Activated CD8-positive, alpha-beta T cell treated with anti-CD3 and anti-CD28 coated beads for 36 hours (primary cell): ENCODE results near the gene NOL4L. TPM values are rescaled to one million over a fixed set of nuclear protein-coding genes. Genes with fewer than 3 reads are reported as not detected.
A peak's percentile ranks its signal among the peaks of the same experiment; 100 is the strongest.

Experiments
- ATAC-seq: fragments of 200-7000 bp; cut with Tn5 transposase; one replicate; pipeline ENCODE4 v1.10.0; 2021; ENCODE audit warnings: mild to moderate bottlenecking, moderate library complexity
- CTCF ChIA-PET: fragments of 350-600 bp; sonication (Branson Sonifier 250); formaldehyde crosslinking; loops from one replicate; lab custom pipeline; 2021; ENCODE audit warnings: antibody characterized with exemption; lab: Charles Lee
- POLR2A ChIA-PET: fragments of 350-600 bp; sonication (Branson Sonifier 250); formaldehyde crosslinking; loops from one replicate; lab custom pipeline; 2021; ENCODE audit warnings: antibody characterized with exemption; lab: Charles Lee
- DNase-seq: peaks from one replicate; pipeline ENCODE4 v3.0.0-alpha.2; 2020
- H3K27ac Mint-ChIP-seq: one replicate; pipeline ENCODE4 v1.8.0; 2021; ENCODE audit warnings: mild to moderate bottlenecking, mixed read lengths
- H3K27me3 Mint-ChIP-seq: one replicate; pipeline ENCODE4 v1.8.0; 2021; ENCODE audit warnings: mixed read lengths
- H3K36me3 Mint-ChIP-seq: one replicate; pipeline ENCODE4 v1.8.0; 2021; ENCODE audit warnings: low read depth, mixed read lengths
- H3K4me1 Mint-ChIP-seq: one replicate; pipeline ENCODE4 v1.8.0; 2021; ENCODE audit warnings: low read depth, mixed read lengths
- H3K4me3 Mint-ChIP-seq: one replicate; pipeline ENCODE4 v1.8.0; 2021; ENCODE audit warnings: mild to moderate bottlenecking, moderate library complexity, mixed read lengths
- H3K9me3 Mint-ChIP-seq: one replicate; pipeline ENCODE4 v1.8.0; 2021; ENCODE audit warnings: mixed read lengths
- intact Hi-C: fragments of 100-400 bp; cut with micrococcal nuclease; formaldehyde crosslinking; loops from one replicate; pipeline ENCODE4 v1.10.0; 2022
- total RNA-seq, 2 experiments: library from RNA; stranded (reverse); gene quantifications; one replicate each; pipeline ENCODE4 v1.2.3, GENCODE V29; 2021
- TF ChIP-seq, protein P1 (sequence below): fragments of 200-600 bp; IDR thresholded peaks from one replicate; pipeline ENCODE4 v1.8.0; 2022; ENCODE audit warnings: antibody characterized with exemption, mild to moderate bottlenecking

Gene NOL4L
- total RNA-seq, 2 experiments from 2014 or later, result 23.3 to 23.9 TPM

DNA sequence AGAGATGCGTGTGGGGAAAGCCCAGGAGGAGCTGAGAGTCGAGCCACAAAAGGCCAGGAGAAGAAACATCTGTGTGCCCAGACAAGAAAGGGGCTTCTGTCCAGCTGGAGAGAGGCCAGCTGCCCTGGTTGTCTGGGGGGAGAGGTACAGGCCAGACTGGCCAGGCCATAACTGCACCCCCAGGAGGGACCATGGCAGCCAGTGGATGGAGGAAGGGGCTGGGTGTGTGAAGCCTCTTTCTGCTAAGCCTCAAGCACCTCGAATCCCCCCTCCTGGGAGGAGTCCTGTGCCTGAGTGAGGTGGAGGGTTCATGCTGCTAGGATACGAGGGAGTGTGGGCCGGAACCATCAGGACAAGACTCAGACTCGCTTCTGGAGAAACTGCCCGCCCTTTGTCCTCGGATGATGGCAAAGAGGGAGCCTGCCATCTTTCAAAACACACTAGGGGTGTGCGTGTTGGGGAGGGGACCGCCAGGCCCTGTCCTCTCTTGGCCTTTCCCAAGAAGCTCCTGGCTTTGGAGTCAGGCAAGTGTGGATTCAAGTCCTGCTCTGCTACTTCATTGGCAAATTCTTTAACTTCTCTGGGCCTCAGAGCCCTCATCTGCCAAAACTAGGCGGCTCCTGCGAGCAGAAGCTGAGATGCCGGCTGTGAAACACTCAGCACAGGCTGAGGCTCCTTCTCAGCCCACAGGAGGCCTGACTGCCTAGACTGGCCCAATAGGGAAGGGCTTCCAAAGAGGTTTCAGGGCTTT lies 136.7 kb downstream of the NOL4L start:
- Mint-ChIP-seq H3K36me3 (peaks cover 12% of the 10 kb centered on the region), H3K4me3 (no peak overlapping the region), H3K9me3 (no peaks in the 10 kb centered on the region), H3K27ac (peak overlapping the region; percentile 67), H3K27me3 (no peaks in the 10 kb centered on the region), H3K4me1 (peaks cover 23% of the 10 kb centered on the region)
- no peak for DNase-seq
- POLR2A ChIA-PET, result interaction anchor here (0.7 to 1.1 kb wide), 4 partner anchors 11 to 338 kb away, joined by 3 to 5 read pairs (median 3); no protein-coding TSS in a partner anchor
- ATAC-seq, result no peak
- CTCF ChIA-PET, result interaction anchor here (1.1 kb wide), 1 partner anchor 22 kb away, joined by 3 read pairs; no protein-coding TSS in a partner anchor
- TF ChIP-seq, protein P1, sequence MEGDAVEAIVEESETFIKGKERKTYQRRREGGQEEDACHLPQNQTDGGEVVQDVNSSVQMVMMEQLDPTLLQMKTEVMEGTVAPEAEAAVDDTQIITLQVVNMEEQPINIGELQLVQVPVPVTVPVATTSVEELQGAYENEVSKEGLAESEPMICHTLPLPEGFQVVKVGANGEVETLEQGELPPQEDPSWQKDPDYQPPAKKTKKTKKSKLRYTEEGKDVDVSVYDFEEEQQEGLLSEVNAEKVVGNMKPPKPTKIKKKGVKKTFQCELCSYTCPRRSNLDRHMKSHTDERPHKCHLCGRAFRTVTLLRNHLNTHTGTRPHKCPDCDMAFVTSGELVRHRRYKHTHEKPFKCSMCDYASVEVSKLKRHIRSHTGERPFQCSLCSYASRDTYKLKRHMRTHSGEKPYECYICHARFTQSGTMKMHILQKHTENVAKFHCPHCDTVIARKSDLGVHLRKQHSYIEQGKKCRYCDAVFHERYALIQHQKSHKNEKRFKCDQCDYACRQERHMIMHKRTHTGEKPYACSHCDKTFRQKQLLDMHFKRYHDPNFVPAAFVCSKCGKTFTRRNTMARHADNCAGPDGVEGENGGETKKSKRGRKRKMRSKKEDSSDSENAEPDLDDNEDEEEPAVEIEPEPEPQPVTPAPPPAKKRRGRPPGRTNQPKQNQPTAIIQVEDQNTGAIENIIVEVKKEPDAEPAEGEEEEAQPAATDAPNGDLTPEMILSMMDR, result no peak
- intact Hi-C loops, result no loop called here

DNA sequence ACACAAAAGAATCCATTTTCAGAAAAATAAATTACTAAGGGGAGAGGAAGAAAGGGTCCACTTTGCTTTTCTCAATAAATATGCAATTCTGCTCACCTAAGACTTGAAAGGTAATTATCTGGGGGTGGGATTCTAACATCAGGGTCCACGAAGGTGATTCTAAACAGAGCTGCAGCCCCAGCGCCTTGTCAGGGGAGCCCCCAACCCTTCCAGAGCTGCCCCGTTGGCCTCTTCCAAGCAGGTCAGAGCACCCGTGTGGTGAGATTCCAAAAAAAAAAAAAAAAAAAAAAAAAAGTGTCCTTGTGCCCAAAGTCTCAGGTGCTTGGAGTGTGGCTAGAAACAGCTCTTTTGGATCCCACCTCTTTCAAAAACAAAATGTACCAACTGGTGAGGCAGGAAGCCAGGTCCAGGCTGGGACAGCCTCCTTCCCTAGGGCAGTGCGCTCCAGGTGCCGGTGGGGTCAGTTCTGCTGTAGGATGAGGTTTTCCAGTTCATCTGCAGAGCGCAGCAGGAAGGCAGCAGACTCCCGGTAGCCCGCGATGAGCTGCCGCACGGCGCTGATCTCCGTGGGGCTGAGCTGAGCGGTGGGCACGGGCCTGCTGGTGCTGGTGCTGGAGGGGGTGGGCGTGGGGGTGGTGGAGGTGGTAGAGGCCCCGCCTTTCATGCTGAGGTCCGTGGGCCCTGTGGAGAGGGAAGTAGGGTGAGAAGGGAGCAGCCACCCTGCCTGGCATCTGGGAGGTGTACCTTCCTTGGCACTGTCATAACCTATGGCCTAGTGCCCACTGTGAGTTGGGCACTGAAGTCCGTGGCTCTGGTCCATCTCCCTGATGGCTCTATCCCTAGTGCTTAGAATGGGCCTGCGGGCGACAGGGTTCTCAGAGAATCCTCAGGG lies 137.8 kb downstream of the NOL4L start:
- H3K4me3 Mint-ChIP-seq, result no peak overlapping the region
- H3K27ac Mint-ChIP-seq, result peak overlapping the region; percentile 67
- no peak for ATAC-seq
- H3K27me3 Mint-ChIP-seq, result no peaks in the 10 kb centered on the region
- DNase-seq, result no peak
- no peaks in the 10 kb centered on the region for H3K9me3 Mint-ChIP-seq
- peaks cover 14% of the 10 kb centered on the region for H3K36me3 Mint-ChIP-seq
- H3K4me1 Mint-ChIP-seq, result peaks cover 27% of the 10 kb centered on the region
- CTCF ChIA-PET, result no interaction called here
- TF ChIP-seq, protein P1, result no peak
- POLR2A ChIA-PET, result interaction anchor here (0.7 to 1.0 kb wide), 2 partner anchors 48 to 339 kb away, joined by 3 to 5 read pairs; no protein-coding TSS in a partner anchor
- intact Hi-C loops, result no loop called here

DNA sequence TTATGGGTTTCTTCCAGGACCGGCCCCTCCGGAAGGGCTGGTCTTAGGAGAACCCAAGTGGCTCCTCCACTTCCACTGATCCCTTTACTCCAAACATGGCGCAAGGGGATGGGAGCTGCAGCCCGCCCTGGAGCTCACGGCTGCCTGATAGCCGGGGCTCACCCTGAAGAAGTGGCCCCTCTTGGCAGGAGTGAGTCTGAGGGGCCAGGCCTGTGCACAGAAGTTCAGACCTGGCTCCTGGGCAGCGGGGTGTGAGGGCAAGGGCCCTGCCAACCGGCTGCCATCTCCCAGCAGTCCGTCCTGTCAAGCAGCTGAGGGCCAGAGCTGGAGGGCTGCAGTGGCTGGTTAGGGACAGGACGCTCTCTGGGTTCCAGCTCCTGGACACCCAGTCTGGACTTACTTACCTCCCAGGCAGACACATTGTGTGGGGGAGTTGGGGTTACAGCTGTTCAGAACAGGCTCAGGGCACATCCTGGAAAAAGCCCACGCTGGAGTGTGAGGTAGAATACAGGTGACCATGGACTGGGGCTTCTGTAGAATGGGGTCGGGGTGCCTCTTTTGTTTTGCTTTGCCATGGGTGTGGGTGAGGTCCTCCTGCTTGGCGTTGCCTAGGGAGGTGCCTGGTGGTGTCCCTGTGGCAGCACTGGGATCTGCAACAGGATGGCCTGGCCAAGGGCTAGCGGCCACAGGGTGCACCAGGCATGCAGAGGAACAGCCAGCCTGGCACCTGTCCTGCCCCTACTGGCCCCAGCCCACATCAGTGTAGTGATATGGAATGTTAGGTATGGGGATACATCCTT lies 138.6 kb downstream of the NOL4L start:
- ATAC-seq, result no peak
- ChIA-PET CTCF (no interaction called here), POLR2A (interaction anchor here (0.7 to 1.0 kb wide), 3 partner anchors 30 to 47 kb away, joined by 3 read pairs; no protein-coding TSS in a partner anchor)
- H3K36me3 Mint-ChIP-seq, result peaks cover 17% of the 10 kb centered on the region
- TF ChIP-seq, protein P1, result no peak
- H3K27me3 Mint-ChIP-seq, result no peaks in the 10 kb centered on the region
- peak overlapping the region; percentile 46 for H3K27ac Mint-ChIP-seq
- peaks cover 27% of the 10 kb centered on the region for H3K4me1 Mint-ChIP-seq
- intact Hi-C loops, result no loop called here
- DNase-seq, result no peak
- no peak overlapping the region for H3K4me3 Mint-ChIP-seq
- no peaks in the 10 kb centered on the region for H3K9me3 Mint-ChIP-seq

DNA sequence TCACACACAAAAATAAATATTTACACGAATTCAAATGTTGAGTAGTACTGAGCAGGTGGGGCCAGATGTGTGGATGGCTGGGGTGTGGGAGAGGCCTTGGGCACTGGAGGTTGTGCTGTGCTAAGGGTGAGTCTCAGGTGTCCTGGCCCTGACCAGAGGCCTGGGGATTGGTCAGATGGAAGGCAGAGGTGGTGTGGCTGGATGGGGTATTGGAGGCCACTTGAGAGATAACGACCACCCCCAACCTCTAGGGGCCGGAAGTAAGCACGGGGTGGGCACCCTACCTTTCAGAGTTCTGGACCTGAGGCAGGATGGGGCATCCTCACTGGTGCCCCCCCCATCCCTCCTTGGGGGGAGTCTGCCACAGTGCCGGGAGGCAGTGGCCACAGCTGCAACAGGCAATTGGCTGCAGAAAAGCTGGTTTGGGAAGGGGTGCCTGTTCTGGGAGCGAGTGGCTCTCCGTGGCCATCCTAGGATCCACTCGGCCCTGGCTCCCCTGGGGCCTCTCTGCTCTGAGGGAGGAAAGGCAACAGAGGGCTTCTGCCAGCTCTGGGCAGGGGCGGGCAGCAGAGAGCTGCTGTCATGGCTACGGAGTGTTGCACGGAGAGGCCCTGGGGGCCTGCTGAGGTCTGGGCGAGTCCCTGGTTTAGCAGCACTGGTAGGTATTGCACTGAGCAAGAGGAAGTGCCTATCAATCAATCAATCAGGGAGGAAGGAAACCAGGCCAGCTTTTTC lies 139.4 kb downstream of the NOL4L start:
- TF ChIP-seq, protein P1, result no peak
- ChIA-PET CTCF (interaction anchor here (1.5 kb wide), 1 partner anchor 13 kb away, joined by 4 read pairs; no protein-coding TSS in a partner anchor), POLR2A (interaction anchor here (0.7 to 1.2 kb wide), 3 partner anchors 27 to 40 kb away, joined by 3 read pairs; no protein-coding TSS in a partner anchor)
- Mint-ChIP-seq H3K27me3 (no peaks in the 10 kb centered on the region), H3K9me3 (no peaks in the 10 kb centered on the region), H3K4me1 (peaks cover 27% of the 10 kb centered on the region), H3K27ac (peak overlapping the region; percentile 63), H3K4me3 (no peak overlapping the region), H3K36me3 (peaks cover 17% of the 10 kb centered on the region)
- DNase-seq (peak; percentile 52), ATAC-seq (peak; percentile 79)
- intact Hi-C loops, result no loop called here
